ENCODE results near the gene CCSER2.
"Not testable (repeated sequence)": the region's sequence is repeated elsewhere in the genome, so short reads cannot be mapped to it uniquely, and the experiment has no call there.

CCSER2 gene

DNA sequence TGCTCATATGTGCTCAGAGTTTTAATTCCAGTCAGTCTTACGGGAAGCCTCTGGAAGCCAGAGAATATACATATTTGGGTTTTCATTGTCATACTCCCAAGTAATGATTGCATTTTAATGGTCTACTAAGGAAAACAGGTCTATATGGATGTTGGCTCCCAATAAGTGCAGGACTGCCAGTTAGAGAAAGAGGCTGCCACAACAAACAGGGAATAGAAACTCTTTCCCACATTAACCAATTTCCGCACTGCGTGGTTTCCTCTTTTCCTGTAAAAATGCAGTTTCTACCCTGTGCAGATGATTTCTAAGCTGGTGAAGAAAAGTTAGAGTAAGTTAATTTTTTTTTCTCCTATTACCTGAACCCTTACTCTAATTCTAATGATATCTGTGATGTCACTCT is 78.2 kb downstream of the CCSER2 start:
- no peak overlapping the region for H3K27ac ChIP-seq (ENCODE audit: low read length)
- DNase-seq (ENCODE audit: low read depth, low spot score) = no peak
- no peaks in the 10 kb centered on the region for H3K27me3 ChIP-seq (ENCODE audit: control insufficient read depth, insufficient read depth, low read length)
- no peaks in the 10 kb centered on the region for H3K36me3 ChIP-seq (ENCODE audit: control insufficient read depth, insufficient read depth, low read length)
- no CpG with 5 or more reads among the region's 3 CpGs for WGBS (ENCODE audit: insufficient coverage, insufficient read length)
- no peaks in the 10 kb centered on the region; the same call in 1 of the 2 replicates for H3K9me3 ChIP-seq (ENCODE audit: control insufficient read depth, insufficient read depth, low read length)
- H3K4me1 ChIP-seq (ENCODE audit: control insufficient read depth, insufficient read depth, low read length) = no peaks in the 10 kb centered on the region
- H3K4me3 ChIP-seq (ENCODE audit: low read length) = no peak overlapping the region

GRCh38 chr10:84407388-84408049 is 79.1 kb downstream of the CCSER2 start:
- no CpG with 5 or more reads among the region's 2 CpGs for WGBS (ENCODE audit: insufficient coverage, insufficient read length)
- Histone ChIP-seq H3K9me3 (ENCODE audit: control insufficient read depth, insufficient read depth, low read length) (no peaks in the 10 kb centered on the region; the same call in 1 of the 2 replicates), H3K27ac (ENCODE audit: low read length) (no peak overlapping the region), H3K4me1 (ENCODE audit: control insufficient read depth, insufficient read depth, low read length) (no peaks in the 10 kb centered on the region), H3K36me3 (ENCODE audit: control insufficient read depth, insufficient read depth, low read length) (no peaks in the 10 kb centered on the region), H3K4me3 (ENCODE audit: low read length) (no peak overlapping the region), H3K27me3 (ENCODE audit: control insufficient read depth, insufficient read depth, low read length) (no peaks in the 10 kb centered on the region)
- no peak for DNase-seq (ENCODE audit: low read depth, low spot score)

- no peak overlapping the region for H3K27ac ChIP-seq (ENCODE audit: low read length)
- H3K4me3 ChIP-seq (ENCODE audit: low read length) = no peak overlapping the region
- no peaks in the 10 kb centered on the region for H3K36me3 ChIP-seq (ENCODE audit: control insufficient read depth, insufficient read depth, low read length)
- H3K9me3 ChIP-seq (ENCODE audit: control insufficient read depth, insufficient read depth, low read length) = no peaks in the 10 kb centered on the region; the same call in 1 of the 2 replicates
- DNase-seq (ENCODE audit: low read depth, low spot score) = no peak
- H3K27me3 ChIP-seq (ENCODE audit: control insufficient read depth, insufficient read depth, low read length) = no peaks in the 10 kb centered on the region
- WGBS (ENCODE audit: insufficient coverage, insufficient read length) = no CpG with 5 or more reads among the region's 2 CpGs
- no peaks in the 10 kb centered on the region for H3K4me1 ChIP-seq (ENCODE audit: control insufficient read depth, insufficient read depth, low read length)
Measured at GRCh38 chr10:84412482-84412881, 84.1 kb downstream of the CCSER2 start.

DNA sequence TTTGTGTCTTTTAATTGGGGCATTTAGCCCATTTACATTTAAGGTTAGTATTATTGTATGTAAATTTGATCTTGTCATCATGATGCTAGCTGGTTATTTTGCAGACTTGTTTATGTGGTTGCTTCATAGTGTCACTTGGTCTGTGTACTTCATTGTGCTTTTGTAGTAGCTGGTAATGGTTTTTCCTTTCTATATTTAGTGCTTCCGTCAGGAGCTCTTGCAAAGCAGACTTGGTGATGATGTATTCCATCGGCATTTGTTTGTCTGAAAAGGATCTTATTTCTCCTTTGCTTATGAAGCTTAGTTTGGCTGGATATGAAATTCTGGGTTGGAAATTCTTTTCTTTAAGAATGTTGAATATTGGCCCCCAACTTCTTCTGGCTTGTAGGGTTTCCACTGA is 85.7 kb downstream of the CCSER2 start:
- not testable (repeated sequence) for DNase-seq (ENCODE audit: low read depth, low spot score); H3K27me3 ChIP-seq (ENCODE audit: control insufficient read depth, insufficient read depth, low read length); H3K9me3 ChIP-seq (ENCODE audit: control insufficient read depth, insufficient read depth, low read length); H3K4me3 ChIP-seq (ENCODE audit: low read length); H3K36me3 ChIP-seq (ENCODE audit: control insufficient read depth, insufficient read depth, low read length); H3K27ac ChIP-seq (ENCODE audit: low read length); H3K4me1 ChIP-seq (ENCODE audit: control insufficient read depth, insufficient read depth, low read length)
- WGBS (ENCODE audit: insufficient coverage, insufficient read length) = no CpG with 5 or more reads among the region's 2 CpGs

DNA sequence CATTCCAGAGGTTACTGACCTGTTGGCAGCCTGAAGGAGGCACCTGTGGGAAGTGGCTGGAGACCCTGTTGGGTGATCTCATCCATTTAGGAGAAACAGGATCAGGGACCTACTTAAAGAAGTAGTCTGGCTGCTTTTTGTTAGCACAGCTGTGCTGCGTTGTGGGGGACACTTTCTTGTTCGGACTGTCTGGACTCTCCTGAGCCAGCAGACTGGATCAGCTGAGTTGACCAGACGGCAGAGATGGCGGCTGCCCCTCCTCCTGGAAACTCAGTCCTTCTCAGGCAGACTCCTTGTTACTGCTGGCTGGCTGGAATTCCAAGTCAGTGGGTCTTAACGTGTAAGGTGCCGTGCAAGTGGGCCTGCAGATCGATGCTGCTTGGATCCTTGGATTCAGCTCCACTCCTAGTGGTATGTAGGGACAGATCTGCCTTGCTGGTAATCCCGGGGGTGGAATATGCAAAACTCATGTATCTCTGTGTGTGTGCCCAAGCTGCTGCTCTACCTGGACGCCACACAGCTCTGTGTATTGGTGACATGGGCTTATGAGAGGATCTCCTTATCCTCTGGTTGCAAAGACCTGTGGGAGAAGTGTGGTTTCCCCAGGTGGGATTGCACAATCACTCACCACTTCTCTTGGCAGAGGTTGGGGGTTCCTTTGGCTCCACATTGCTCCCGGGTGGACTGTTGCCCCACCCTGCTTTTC is 87.3 kb downstream of the CCSER2 start:
- Histone ChIP-seq H3K9me3 (ENCODE audit: control insufficient read depth, insufficient read depth, low read length) (no peaks in the 10 kb centered on the region), H3K4me3 (ENCODE audit: low read length) (no peak overlapping the region), H3K36me3 (ENCODE audit: control insufficient read depth, insufficient read depth, low read length) (no peaks in the 10 kb centered on the region), H3K27ac (ENCODE audit: low read length) (no peak overlapping the region), H3K4me1 (ENCODE audit: control insufficient read depth, insufficient read depth, low read length) (no peaks in the 10 kb centered on the region), H3K27me3 (ENCODE audit: control insufficient read depth, insufficient read depth, low read length) (no peaks in the 10 kb centered on the region)
- no CpG with 5 or more reads among the region's 10 CpGs for WGBS (ENCODE audit: insufficient coverage, insufficient read length)
- DNase-seq (ENCODE audit: low read depth, low spot score) = no peak

GRCh38 chr10:84416245-84416555 is 87.8 kb downstream of the CCSER2 start:
- WGBS (ENCODE audit: insufficient coverage, insufficient read length) = no CpG with 5 or more reads among the region's 2 CpGs
- H3K36me3 ChIP-seq (ENCODE audit: control insufficient read depth, insufficient read depth, low read length) = no peaks in the 10 kb centered on the region
- H3K4me3 ChIP-seq (ENCODE audit: low read length) = no peak overlapping the region
- no peak overlapping the region for H3K27ac ChIP-seq (ENCODE audit: low read length)
- DNase-seq (ENCODE audit: low read depth, low spot score) = no peak
- H3K4me1 ChIP-seq (ENCODE audit: control insufficient read depth, insufficient read depth, low read length) = no peaks in the 10 kb centered on the region
- H3K9me3 ChIP-seq (ENCODE audit: control insufficient read depth, insufficient read depth, low read length) = no peaks in the 10 kb centered on the region
- no peaks in the 10 kb centered on the region for H3K27me3 ChIP-seq (ENCODE audit: control insufficient read depth, insufficient read depth, low read length)

DNA sequence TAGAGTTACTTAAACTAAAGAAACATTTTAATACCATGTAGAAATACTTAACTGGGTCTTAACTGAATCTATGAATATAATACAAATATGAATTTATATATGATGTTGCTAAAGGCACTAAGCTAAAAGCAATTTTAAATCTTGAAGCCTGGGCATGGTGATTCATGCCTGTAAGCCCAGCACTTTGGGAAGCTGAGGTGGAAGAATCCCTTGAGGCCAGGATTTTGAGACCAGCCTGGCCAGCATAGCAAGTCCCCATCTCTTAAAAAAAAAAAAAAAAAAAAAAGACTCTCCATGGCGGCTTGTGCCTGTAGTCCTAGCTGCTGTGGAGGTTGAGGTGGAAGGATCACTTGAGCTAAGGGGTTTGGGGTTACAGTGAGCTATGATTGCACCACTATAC is 95.3 kb downstream of the CCSER2 start:
- Histone ChIP-seq H3K9me3 (ENCODE audit: control insufficient read depth, insufficient read depth, low read length) (no peaks in the 10 kb centered on the region), H3K27me3 (ENCODE audit: control insufficient read depth, insufficient read depth, low read length) (no peaks in the 10 kb centered on the region), H3K4me3 (ENCODE audit: low read length) (no peak overlapping the region), H3K36me3 (ENCODE audit: control insufficient read depth, insufficient read depth, low read length) (no peaks in the 10 kb centered on the region), H3K27ac (ENCODE audit: low read length) (no peak overlapping the region), H3K4me1 (ENCODE audit: control insufficient read depth, insufficient read depth, low read length) (no peaks in the 10 kb centered on the region)
- no CpG with 5 or more reads among the region's 1 CpG for WGBS (ENCODE audit: insufficient coverage, insufficient read length)
- no peak for DNase-seq (ENCODE audit: low read depth, low spot score)

DNA sequence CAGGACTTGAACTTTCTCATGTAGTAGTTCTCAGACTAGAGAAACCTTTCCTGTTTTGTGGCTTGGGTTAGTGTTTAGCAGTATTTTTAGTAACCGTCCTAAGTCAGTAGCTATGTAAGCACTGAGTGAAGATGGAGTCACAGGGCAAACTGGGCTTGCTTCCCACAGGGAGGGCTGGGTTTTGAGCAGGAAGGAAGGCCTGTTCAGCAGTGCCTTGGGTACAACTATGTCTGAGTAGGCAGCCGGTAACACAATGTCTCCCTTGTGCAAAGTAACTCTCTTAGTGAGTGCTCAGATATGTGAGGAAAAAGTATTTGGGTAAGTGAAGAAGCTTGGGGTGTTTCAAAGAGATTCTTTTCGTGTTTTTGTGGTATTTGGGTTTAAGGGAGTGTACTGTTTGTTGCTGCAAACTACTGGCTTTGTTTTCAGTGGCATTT is 96.4 kb downstream of the CCSER2 start:
- Histone ChIP-seq H3K27me3 (ENCODE audit: control insufficient read depth, insufficient read depth, low read length) (no peaks in the 10 kb centered on the region), H3K27ac (ENCODE audit: low read length) (no peak overlapping the region), H3K4me3 (ENCODE audit: low read length) (no peak overlapping the region), H3K4me1 (ENCODE audit: control insufficient read depth, insufficient read depth, low read length) (no peaks in the 10 kb centered on the region), H3K9me3 (ENCODE audit: control insufficient read depth, insufficient read depth, low read length) (no peaks in the 10 kb centered on the region), H3K36me3 (ENCODE audit: control insufficient read depth, insufficient read depth, low read length) (no peaks in the 10 kb centered on the region)
- 100% methylated on average over 1 of the region's 3 CpGs for WGBS (ENCODE audit: insufficient coverage, insufficient read length)
- no peak for DNase-seq (ENCODE audit: low read depth, low spot score)

DNA sequence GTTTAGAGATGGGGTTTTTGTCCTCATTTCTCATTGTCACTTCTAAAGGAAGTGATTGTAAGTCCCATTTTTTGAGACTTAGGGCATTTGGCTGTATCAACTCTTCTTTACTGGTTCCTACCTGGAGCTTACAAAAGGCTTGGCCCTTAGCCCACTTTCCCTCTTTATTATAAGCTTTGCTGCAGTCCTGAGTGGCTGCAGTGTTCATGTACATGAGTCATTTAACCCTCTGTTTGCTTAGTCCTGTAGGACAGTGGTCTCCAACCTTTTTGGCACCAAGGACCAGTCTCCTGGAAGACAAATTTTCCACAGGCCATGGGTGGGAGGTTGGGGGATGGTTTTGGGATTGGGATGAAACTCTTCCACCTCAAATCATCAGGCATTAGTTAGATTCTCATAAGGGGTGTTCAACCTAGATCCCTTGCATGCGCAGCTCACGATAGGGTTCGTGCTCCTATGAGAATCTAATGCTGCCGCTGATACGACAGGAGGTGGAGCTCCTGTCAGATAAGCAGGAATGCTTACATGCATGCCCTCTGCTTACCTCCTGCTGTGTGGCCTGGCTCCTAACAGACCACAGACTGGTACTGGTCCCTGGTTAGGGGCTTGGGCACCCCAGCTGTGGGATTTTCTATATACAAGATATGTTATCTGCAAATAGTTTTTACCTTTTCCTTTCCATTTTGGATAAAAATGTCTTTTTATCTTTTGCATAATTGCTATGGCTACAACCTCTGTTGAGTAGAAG is 99.7 kb downstream of the CCSER2 start:
- Histone ChIP-seq H3K36me3 (ENCODE audit: control insufficient read depth, insufficient read depth, low read length) (no peaks in the 10 kb centered on the region), H3K9me3 (ENCODE audit: control insufficient read depth, insufficient read depth, low read length) (no peaks in the 10 kb centered on the region), H3K4me1 (ENCODE audit: control insufficient read depth, insufficient read depth, low read length) (no peaks in the 10 kb centered on the region), H3K4me3 (ENCODE audit: low read length) (no peak overlapping the region), H3K27me3 (ENCODE audit: control insufficient read depth, insufficient read depth, low read length) (no peaks in the 10 kb centered on the region; the same call in 1 of the 2 replicates), H3K27ac (ENCODE audit: low read length) (no peak overlapping the region)
- no CpG with 5 or more reads among the region's 5 CpGs for WGBS (ENCODE audit: insufficient coverage, insufficient read length)
- DNase-seq (ENCODE audit: low read depth, low spot score) = no peak

DNA sequence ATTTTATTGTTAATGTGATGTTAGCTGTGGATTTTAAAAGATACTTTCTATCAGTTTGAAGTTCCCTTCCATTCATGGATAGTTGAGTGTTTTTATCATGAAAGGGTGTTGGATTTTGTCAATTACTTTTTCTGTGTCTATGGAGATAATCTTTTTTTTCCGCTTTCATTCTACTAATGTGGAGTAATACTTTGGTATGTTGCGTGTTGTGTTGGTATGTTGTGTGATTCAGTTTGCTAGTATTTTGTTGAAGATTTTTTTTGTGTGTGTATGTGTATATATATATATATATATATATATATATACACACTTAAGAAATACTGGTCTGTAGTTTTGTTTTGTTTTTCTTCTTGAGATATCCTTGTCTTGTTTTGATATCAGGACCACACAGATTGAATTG is 100.3 kb downstream of the CCSER2 start:
- no peaks in the 10 kb centered on the region for H3K9me3 ChIP-seq (ENCODE audit: control insufficient read depth, insufficient read depth, low read length)
- 100% methylated on average over 1 of the region's 2 CpGs for WGBS (ENCODE audit: insufficient coverage, insufficient read length)
- DNase-seq (ENCODE audit: low read depth, low spot score) = no peak
- no peaks in the 10 kb centered on the region for H3K36me3 ChIP-seq (ENCODE audit: control insufficient read depth, insufficient read depth, low read length)
- H3K27me3 ChIP-seq (ENCODE audit: control insufficient read depth, insufficient read depth, low read length) = no peaks in the 10 kb centered on the region; the same call in 1 of the 2 replicates
- no peak overlapping the region for H3K4me3 ChIP-seq (ENCODE audit: low read length)
- no peaks in the 10 kb centered on the region for H3K4me1 ChIP-seq (ENCODE audit: control insufficient read depth, insufficient read depth, low read length)
- H3K27ac ChIP-seq (ENCODE audit: low read length) = no peak overlapping the region

All from iPS DF 6.9 (cell line).